Activated T-cell treated with anti-CD3 and anti-CD28 coated beads for 4 hours (primary cell): ENCODE results near the gene ANKRD28.
"Not testable (repeated sequence)": the region's sequence is repeated elsewhere in the genome, so short reads cannot be mapped to it uniquely, and the experiment has no call there.

Source experiments
- DNase-seq: peaks from one replicate; pipeline ENCODE4 v3.0.0-alpha.2; 2020

The ANKRD28 gene

DNA sequence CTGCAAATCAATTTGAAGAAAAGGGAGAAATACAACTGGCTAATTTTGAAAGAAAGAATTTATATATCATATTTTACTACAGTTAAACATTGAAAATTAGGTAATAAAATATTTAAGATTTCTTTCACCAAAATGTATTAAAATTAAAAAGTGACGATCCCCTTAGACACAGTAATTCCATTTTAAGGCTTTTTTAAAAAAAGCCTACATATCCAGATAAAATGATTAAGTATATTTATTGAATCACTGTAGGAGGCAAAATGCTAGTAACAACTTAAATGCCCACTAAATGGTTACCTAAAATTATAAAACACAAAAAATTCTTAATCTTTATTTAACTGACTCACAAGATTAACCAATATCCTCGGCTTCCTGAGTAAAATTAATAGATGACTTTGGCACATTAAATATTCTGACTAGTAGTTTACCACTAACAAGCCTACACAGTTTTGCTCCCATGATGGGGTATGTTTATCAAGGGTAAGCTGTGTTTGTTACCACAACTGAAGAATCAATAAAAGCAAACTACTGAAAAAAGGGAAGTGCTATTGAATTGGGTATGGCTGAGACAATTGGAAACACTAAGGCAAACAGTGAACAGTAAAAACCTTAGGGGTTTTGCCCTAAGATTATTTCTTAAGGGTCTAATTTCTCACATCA is 28.4 kb downstream of the ANKRD28 start:
- DNase-seq: no peak

DNA sequence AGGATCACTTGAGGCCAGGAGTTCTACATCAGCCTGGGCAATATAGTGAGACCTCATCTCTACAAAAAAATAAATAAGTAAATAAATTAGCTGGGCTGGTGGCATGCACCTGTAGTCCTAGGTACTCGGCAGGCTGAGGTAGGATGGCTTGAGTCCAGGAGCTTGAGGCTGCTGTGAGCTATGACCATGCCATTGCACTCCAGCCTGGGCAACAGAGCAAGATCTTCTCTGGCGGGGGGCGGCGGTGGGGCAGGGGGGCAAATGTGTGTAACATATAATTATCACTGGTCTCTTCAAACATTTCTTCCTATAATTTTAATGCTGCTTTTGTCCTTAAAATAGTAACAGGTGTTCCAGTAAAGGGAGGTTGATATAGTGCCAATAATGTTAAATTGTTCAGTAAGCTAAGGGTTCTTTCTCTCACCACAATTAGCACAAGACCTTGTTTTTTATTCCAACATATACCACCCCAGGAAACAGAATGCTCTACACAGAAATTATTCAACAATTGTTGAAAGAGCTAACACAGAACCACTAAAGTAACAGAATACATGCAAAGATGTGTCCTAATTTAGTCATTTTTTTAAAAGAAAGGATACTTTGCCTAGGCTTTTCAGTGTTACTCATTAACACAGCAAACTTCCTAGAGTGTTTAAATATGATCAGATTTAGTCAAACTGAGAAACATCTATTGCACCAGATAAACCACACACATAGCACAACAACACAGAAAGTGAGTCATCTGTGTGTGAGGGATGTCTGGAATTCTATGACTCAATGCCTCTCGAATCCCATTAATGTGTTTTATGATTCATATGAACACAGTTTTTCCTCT is 29.1 kb downstream of the ANKRD28 start:
- no peak for DNase-seq

DNA sequence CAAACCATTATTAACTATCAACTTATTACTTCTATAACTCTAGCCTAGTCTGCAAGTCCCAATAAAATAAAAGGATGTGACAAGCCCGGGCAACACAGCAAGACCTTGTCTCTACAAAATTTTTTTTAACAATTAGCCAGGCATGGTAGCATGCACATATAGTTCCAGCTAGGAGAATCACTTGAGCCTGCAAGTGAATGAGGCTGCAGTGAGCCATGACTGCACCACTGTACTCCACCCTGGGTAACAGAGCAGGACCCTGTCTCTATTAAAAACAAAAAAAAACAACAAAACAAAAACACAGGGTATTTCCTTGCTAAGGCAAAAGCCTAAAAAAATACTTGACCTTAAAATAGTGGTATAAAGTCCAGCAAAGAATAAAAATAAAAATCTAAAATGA is 31.4 kb downstream of the ANKRD28 start:
- DNase-seq: no peak

DNA sequence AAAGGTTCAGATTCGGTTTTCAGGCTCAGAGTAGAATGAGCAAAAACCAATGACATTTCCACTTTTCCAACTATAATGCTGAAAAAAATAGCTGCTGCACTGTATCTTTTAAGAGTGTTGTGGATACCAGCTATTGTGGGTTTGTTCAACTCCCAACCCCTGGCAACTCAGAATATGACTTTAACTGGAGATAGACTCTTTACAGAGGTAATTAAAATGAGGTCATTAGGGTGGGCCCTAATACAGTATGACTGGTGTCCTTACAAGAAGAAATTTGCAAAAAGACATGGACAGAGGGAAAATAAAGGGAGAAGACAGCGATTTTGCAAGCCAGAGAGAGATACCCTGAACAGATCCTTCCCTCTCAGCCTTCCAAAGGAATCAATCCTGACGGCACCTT is 39.5 kb downstream of the ANKRD28 start:
- DNase-seq: no peak

DNA sequence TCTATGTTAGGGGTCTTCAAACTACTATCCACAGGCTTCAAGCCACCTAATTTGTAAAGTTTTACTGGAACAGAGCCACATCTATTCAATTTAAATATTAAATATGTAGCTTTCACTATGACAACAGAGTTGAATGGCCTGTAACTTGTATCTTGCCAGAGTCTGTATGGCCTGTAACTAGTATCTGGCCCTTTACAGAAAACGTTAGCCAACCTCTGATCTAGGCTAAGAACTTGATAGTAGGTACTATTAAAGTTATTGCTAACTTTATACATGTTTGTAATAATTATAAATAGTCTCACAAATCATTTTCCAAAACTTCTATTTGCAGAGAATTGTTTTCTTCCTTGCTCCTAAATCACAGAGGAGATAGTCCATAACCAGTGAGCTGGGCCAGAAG is 40.0 kb downstream of the ANKRD28 start:
- DNase-seq: no peak

DNA sequence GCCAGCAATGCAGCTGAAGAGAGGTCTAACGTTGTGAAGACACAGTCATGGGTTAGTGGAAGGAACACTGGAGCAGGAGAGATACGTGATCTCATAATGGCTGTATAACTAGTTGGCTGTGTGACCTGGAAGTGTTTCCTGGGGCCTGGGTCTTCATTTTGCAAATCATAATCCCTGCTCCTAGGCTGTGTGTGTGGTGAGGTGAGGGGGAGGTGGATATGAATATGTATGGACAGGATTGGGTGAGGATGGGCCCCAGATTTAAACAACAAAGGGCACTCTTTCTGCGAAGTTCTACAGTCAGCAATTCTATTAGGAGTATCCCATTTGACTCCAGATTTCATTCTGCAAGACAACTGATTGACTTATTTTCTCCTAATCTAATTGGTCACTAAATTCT is 41.3 kb downstream of the ANKRD28 start:
- no peak for DNase-seq

DNA sequence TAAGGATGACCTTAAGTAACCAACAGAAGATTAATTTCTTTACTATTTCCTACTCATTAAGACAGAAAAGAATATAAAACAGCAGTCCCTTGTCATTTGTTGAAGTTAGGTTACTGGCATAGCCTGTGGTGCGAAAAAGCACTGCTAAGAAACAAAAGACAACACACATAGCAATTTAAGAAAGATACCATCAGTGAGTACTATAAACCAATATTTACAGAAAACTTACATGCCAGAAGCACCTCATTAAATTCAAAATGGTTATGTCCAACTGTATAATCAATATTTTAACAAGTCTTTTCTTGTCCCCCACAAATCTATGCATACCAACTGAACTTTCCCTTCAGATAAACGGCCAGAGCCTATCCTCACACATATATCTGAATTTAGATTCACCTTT is 42.0 kb downstream of the ANKRD28 start:
- DNase-seq: no peak

DNA sequence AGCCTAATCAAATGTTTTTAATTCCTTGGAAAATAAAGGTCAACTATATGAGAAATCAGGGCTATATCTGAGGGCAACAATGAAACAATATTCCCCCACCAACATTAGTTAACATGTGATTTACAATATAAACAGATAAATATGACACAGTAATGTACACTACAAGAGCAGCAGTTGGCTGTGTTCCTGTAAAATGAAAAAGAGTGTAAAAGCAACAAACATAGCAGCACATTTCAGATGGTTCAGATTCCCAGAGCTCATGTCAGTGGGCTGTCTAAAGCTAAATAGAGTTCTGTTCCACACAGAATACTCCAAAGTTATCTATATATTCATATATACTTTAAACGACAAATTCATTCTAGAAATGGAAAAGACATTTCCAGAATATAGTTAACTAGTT is 42.6 kb downstream of the ANKRD28 start:
- DNase-seq: no peak

DNA sequence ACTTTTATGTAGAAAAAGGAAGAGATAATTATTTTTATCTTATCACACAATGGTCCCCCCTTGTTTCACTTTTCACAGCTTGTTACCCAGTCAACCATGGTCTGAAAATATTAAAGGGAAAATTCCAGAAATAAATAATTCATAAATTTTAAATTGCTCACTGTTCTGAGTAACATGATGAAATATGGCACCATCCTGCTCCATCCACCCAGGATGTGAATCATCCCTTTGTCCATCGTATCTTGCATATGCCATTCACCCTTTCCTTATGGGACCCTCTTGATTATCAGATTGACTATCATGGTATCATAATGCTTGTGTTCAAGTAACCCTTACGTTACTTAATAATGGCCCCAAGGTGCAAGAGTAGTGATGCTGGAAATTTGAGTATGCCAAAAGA is 43.7 kb downstream of the ANKRD28 start:
- DNase-seq: no peak

DNA sequence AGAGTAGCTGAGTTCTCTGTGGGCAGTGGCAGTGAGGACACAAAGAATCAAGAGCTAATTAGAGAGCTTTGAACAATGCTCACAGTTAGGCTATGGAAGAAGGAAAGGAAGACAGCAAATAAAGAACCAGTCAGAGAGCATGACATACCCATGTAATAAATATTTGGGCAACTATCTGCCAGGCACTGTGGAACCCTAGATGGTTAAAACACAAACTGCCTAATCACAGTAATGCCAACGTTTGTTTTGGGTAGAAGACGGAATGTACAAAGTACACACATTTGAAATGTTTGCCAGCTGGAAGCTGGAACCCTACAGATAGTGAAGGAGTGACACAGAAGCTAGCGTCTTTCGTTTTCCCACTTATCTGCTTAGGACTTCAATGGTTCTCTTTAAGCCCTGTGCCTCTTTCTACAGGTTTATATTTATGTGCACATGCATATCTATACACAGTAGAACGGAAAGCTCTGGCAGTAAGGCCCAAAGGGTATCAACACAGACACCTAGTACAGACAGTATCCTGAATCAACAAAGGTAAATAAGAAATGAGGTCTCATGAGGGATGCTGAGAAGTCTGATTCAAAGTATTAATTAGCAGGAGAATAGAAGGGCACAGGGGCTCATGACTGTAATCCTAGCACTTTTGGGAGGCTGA is 44.6 kb downstream of the ANKRD28 start:
- DNase-seq: no peak

DNA sequence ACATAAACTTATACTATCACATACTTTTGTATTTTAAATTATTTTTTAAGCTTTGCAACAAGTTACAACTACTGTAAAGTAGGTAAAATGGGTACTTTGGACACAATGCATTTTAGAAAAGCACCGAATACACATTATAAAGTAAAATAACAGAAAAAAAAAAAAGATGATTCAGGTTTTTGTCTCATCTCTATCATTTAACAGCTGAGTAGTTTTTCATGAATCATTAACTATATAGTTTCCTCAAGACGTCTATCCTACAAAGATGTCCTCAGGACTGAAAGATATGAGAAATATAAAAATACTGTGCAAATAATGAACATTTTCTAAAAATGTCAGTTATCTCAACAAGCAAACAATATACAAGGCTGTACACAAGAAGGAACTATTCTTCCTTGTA is 46.9 kb downstream of the ANKRD28 start:
- no peak for DNase-seq

DNA sequence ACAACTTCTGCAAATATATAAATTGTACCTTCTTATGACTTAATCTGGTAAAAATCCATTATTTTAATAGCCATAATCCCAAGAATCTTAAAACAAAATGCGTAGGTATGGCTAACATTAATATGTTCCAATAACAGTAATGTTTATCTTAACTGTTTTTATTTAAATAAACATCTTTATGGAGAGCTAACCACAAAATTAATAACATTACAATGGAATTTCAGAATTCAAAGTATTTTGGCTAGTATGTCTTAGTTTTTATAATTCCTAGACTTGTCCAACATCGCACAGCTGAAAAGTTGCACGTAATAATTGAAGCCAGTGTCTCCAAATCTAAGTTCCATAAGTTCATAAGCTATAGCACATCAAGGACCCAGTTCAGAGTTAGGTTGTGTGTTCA is 47.6 kb downstream of the ANKRD28 start:
- no peak for DNase-seq

DNA sequence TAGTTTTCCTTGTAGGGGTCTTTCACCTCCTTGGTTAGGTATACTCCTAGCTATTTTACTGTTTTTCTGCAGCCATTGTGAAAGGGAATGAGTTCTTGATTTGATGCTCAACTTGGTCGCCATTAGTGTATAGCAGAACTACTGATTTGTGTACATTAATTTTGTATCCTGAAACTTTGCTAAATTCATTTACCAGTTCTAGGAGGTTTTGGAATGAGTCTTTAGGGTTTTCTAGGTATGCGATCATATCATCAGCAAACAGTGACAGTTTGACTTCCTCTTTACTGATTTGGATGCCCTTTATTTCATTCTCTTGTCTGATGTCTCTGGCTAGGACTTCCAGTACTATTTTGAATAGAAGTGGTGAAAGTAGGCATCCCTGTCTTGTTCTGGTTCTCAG is 51.9 kb downstream of the ANKRD28 start:
- DNase-seq: not testable (repeated sequence)

DNA sequence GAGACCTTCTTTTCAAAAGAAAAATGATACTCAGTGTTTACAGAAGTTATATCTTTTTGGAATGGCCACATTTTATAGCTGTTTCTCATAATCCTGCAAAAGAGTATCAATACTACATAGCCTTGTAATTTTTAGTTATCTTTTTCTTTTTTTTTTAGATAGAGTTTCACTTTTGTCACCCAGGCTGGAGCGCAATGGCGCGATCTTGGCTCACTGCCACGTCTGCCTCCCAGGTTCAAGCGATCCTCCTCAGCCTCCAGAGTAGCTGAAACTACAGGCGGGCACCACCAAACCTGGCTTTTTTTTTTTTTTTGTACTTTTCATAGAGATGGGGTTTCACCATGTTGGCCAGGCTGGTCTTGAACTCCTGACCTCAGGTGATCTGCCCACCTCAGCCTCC is 53.6 kb downstream of the ANKRD28 start:
- DNase-seq: no peak

DNA sequence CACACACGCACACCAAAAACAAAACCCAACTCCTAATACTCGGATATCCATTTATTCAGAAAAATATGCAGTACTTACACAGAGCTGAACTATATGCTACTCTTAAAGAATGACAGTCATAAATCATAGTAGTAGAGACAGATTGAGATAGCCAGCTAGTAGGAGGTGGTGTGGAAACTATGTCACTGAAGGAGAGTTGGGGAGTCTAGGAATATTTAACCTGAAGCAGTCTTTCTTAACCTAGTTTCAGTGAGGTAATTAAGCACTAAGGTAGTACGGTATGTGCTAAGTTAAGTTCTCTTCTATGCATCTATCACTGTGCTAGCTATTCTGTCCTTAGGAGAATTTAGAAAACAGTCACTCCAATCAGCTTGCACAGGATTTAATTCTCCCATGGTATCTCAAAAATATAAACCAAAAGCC is 54.2 kb downstream of the ANKRD28 start:
- DNase-seq: no peak

DNA sequence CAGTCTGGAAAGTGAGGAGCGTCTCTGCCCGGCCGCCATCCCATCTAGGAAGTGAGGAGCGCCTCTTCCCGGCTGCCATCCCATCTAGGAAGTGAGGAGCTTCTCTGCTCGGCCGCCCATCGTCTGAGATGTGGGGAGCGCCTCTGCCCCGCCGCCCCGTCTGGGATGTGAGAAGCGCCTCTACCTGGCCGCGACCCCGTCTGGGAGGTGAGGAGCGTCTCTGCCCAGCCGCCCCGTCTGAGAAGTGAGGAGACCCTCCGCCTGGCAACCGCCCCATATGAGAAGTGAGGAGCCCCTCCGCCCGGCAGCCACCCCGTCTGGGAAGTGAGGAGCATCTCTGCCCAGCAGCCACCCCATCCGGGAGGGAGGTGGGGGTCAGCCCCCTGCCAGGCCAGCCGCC is 55.5 kb downstream of the ANKRD28 start:
- DNase-seq: not testable (repeated sequence)

DNA sequence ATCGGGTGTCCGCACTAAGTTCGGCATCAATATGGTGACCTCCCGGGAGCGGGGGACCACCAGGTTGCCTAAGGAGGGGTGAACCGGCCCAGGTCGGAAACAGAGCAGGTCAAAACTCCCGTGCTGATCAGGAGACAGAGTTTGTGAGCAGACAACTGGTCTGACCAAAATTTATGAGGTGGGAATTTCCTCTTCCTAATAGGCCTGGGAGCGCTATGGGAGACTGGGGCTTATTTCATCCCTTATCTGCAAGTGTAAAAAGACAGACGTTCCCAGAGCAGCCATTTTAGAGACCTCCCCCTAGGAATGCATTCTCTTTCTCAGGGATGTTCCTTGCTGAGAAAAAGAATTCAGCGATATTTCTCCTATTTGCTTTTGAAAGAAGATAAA is 59.2 kb downstream of the ANKRD28 start:
- not testable (repeated sequence) for DNase-seq

DNA sequence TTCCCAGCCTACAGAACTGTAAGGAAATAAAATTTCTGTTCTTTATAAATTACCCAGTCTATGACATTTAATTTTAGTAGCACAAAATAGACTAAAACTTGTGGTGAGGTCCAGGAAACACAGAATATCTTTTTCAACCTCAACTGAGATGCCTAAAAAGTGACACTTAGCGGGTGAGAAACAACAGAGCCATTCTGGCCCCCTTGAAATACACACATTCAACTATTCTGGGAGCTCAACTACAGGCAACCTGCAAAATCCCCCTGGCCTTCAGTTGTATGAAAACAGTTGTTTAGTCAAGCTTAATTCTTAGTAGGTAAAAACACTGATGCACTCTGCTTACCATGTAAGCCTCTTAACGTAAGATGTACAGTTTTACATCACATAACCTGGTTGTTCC is 66.8 kb downstream of the ANKRD28 start:
- no peak for DNase-seq

DNA sequence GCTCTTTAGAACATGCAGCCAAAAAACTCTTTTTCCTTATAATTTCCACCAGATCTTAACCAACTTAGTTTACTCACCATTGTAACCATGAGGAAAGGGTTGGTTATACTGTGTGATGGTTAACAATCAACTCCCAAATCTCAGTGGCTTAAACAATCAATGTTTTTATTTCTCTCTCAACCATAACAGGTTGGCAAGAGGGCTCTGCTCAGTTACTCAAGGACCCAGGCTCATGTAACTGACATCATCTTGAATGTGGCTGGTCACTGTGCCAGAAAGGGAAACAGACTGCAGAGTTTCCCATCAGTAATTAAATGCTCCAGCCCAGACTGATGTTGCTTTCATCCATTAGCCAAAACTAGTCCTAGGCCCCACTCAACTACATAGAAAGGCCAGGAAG is 69.0 kb downstream of the ANKRD28 start:
- DNase-seq: no peak

DNA sequence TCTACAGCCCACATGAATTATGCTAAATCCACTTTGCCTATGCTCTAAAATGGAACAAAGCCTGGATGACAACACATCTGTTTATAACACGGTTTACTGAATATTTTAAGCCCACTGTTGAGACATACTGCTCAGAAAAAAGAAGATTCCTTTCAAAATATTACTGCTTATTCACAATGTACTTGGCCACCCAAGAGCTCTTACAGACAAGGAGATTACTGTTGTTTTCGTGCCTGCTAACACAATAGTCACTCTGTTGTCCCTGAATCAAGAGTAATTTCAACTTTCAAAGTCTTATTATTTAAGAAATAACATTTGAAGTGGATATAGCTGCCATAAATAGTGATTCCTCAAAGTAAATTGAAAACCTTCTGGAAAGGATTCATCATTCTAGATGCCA is 70.9 kb downstream of the ANKRD28 start:
- DNase-seq: no peak

DNA sequence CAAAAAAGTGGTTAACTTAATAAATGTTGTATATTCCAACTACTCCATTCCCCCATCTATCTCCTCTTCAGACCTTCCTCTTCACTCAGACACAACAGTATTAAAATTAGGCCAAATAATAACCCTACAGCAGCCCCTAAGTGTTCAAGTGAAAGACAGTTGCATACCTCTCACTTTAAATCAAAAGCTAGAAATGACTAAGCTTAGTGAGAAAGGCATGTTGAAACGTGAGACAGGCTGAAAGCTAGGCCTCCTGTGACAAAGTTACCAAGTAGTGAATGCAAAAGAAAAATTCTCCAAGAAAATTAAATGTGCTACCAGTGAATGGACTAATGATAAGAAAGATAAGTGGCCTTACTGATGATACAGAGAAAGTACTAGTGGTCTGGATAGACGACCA is 71.7 kb downstream of the ANKRD28 start:
- no peak for DNase-seq

DNA sequence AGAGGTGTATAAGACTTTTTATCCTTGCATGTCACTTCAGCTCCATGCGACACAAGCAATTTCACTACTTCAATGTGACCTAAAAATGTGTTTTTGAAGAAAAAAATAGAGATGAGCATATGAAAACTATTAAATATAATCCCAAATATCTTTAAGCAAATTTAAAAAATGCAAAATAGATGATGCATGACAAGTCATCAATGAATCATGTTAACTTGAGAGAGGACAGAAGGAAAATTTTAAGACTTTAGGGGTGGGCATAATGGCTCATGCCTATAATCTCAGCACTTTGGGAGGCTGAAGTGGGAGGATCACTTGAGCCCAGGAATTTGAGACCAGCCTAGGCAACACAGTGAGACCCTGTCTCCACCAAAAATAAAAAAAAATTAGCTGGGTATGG is 73.3 kb downstream of the ANKRD28 start:
- no peak for DNase-seq

DNA sequence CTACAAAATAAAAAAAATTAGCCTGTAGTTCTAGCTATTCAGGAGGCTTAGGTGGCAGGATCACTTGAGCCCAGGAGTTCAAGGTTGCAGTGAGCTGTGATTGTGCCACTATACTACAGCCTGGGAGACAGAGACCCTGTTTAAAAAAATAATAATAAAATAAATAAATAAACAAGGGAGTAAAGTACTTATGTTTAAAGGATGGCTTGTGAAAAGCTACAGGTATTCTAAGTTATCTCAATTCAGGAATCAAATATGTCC is 74.2 kb downstream of the ANKRD28 start:
- DNase-seq: no peak

DNA sequence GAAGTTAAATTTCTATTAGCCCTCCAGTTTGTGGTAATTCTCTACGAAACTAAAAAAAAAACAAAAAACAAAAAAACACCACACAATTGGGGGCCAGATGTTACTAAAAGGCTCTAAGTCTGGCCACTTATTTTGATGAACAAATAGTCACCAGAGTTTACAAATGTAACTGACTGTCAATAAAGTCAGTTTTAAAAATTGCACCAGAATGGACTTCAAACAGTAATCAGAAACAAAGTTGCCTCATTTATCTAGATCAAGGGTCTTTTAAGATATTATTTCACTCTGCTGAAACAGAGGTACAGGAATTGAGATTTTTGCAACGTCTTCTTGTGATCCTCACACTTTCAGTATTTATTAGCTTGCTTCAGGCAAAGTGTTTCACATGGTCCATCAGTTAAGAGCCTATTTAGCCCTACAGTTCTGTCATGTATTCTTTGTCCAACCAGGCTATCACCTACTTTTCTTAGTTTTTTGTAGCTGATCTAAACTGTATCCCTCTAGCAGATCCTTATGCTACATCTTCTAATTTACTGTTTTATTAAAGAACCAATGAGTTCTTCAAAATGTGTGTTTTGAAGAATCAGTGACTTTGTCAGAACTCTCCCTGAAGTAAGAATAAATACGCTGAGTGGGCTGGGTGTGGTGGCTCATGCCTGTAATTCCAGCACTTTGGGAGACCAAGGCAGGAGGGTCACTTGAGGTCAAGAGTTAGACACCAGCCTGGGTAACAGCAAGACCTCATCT is 74.7 kb downstream of the ANKRD28 start:
- no peak for DNase-seq
